Ramos (cell line): ENCODE results near the gene ALDH8A1.

Experiments
- in situ Hi-C: fragments of 300-500 bp; cut with MboI; formaldehyde crosslinking; loops from one replicate; pipeline ENCODE4 v1.14.3; 2022; ENCODE audit warnings: low sequenced_read_pairs; ENCODE audit not compliant: unreplicated experiment

The ALDH8A1 gene

GRCh38 chr6:134880487-134881190, 69.3 kb downstream of the ALDH8A1 start:
- in situ Hi-C loops: no loop called here

- in situ Hi-C loops: no loop called here
Measured at GRCh38 chr6:134878136-134878535, 71.8 kb downstream of the ALDH8A1 start.

- in situ Hi-C loops: no loop called here
Measured at GRCh38 chr6:134875367-134875766, 74.5 kb downstream of the ALDH8A1 start.

GRCh38 chr6:134873500-134874388, 76.2 kb downstream of the ALDH8A1 start:
- in situ Hi-C loops: no loop called here

GRCh38 chr6:134870677-134871498, 79.0 kb downstream of the ALDH8A1 start:
- in situ Hi-C loops: no loop called here

- in situ Hi-C loops: no loop called here
Measured at GRCh38 chr6:134868812-134869211, 81.1 kb downstream of the ALDH8A1 start.
